ENCODE results near the gene NKAIN2.
"Not testable (repeated sequence)": the region's sequence is repeated elsewhere in the genome, so short reads cannot be mapped to it uniquely, and the experiment has no call there.

NKAIN2 gene

DNA sequence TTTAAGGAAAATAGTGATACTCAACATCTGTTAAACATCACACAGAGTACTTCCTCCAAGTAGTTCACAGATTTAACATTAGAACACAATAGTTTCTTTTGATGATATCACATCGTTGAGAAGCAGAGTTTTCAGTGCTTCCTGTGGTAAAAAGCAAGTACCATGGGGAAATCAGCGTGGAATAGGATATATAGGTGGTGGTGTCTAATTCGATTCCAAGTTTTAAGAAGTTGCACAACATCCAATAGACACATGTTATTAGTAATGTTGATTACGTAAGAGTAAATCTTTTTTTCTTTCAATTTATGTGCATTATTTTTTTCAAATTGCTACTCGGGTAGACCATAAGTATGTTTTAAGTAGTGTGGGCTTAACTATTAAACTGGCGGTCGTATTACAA lies 360.7 kb downstream of the NKAIN2 start:
- no peak for DNase-seq (ENCODE audit: low read depth)
- H3K9ac ChIP-seq (ENCODE audit: low read length) = no peak overlapping the region
- H3K4me3 ChIP-seq (ENCODE audit: low read length) = no peak overlapping the region
- H3K9me3 ChIP-seq (ENCODE audit: control insufficient read depth, low read length) = no peaks in the 10 kb centered on the region
- no peaks in the 10 kb centered on the region for H3K4me1 ChIP-seq (ENCODE audit: control insufficient read depth, insufficient read depth, low read length)
- no peaks in the 10 kb centered on the region for H3K27me3 ChIP-seq (replicated peaks; ENCODE audit: control insufficient read depth, insufficient read depth, low read length)
- H3K36me3 ChIP-seq (ENCODE audit: control insufficient read depth, insufficient read depth, low read length, severe bottlenecking) = no peaks in the 10 kb centered on the region

DNA sequence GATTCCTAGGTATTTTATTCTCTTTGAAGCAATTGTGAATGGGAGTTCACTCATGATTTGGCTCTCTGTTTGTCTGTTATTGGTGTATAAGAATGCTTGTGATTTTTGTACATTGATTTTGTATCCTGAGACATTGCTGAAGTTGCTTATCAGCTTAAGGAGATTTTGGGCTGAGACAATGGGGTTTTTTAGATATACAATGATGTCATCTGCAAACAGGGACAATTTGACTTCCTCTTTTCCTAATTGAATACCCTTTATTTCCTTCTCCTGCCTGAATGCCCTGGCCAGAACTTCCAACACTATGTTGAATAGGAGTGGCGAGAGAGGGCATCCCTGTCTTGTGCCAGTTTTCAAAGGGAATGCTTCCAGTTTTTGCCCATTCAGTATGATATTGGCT lies 363.6 kb downstream of the NKAIN2 start:
- not testable (repeated sequence) for H3K27me3 ChIP-seq (replicated peaks; ENCODE audit: control insufficient read depth, insufficient read depth, low read length); H3K4me1 ChIP-seq (ENCODE audit: control insufficient read depth, insufficient read depth, low read length); H3K9ac ChIP-seq (ENCODE audit: low read length); H3K4me3 ChIP-seq (ENCODE audit: low read length); DNase-seq (ENCODE audit: low read depth); H3K36me3 ChIP-seq (ENCODE audit: control insufficient read depth, insufficient read depth, low read length, severe bottlenecking); H3K9me3 ChIP-seq (ENCODE audit: control insufficient read depth, low read length)

DNA sequence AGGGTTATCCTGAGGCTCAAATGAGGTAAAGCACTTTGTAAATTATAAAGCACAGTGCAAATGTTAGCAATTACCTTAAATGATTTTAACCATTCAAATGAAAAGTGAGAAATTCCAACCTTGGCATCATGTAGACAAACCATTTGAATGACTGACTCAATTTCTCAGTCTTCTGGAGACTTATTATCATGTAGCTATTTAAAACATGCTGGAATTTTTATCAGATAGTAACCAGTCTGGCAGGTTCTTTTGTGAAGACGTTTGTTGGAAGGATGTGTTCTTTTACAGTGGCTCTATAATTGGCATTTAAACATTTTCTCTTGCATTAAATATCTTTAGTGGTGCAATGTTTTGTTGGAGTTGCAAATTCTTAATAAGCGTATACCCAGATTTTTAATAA lies 386.6 kb downstream of the NKAIN2 start:
- H3K4me1 ChIP-seq (ENCODE audit: control insufficient read depth, insufficient read depth, low read length) = no peaks in the 10 kb centered on the region
- no peak overlapping the region for H3K9ac ChIP-seq (ENCODE audit: low read length)
- no peak overlapping the region for H3K4me3 ChIP-seq (ENCODE audit: low read length)
- H3K9me3 ChIP-seq (ENCODE audit: control insufficient read depth, low read length) = no peaks in the 10 kb centered on the region
- H3K36me3 ChIP-seq (ENCODE audit: control insufficient read depth, insufficient read depth, low read length, severe bottlenecking) = no peaks in the 10 kb centered on the region
- DNase-seq (ENCODE audit: low read depth) = no peak
- no peaks in the 10 kb centered on the region for H3K27me3 ChIP-seq (replicated peaks; ENCODE audit: control insufficient read depth, insufficient read depth, low read length)

DNA sequence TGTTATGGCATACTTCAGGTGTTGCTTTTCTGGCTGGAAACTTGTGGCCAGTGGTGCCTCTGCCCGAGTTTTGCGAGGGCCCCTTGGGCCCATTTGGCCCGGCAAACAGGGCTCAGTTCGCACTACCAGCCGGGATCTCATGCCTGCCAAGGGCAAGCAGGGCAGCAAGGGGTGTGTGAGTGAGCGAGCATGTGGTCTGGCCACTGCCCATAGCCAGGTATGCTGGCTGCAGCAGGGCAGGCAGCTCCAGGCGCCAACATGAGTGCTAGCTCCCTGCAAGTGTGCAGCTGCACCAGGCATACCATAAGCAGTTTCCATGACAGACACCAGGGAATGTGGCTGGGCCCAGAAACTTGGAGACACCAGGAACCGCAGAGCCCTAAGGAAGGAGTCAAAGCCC lies 389.5 kb downstream of the NKAIN2 start:
- H3K9me3 ChIP-seq (ENCODE audit: control insufficient read depth, low read length) = no peaks in the 10 kb centered on the region
- DNase-seq (ENCODE audit: low read depth) = no peak
- H3K27me3 ChIP-seq (replicated peaks; ENCODE audit: control insufficient read depth, insufficient read depth, low read length) = no peaks in the 10 kb centered on the region
- H3K4me3 ChIP-seq (ENCODE audit: low read length) = no peak overlapping the region
- H3K36me3 ChIP-seq (ENCODE audit: control insufficient read depth, insufficient read depth, low read length, severe bottlenecking) = no peaks in the 10 kb centered on the region
- H3K9ac ChIP-seq (ENCODE audit: low read length) = no peak overlapping the region
- no peaks in the 10 kb centered on the region for H3K4me1 ChIP-seq (ENCODE audit: control insufficient read depth, insufficient read depth, low read length)

DNA sequence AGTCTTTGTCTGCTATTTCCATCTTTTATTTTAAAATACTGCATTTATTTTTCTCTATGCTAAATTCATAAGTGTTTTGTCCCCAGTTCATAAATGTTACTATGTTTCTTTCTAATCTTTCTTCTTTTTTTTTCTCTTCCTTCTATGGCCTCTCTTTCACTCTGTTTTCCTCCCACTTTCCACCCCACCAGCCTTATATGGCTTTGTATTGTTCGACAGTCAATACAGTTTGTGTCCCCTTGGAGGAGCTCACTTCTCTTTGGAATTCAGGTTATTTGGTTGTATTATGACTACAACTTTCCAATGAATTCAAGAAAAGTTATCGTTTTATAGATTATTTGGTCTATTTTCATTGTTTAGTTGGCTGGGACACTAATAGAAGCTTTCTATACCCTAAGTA lies 393.5 kb downstream of the NKAIN2 start:
- H3K36me3 ChIP-seq (ENCODE audit: control insufficient read depth, insufficient read depth, low read length, severe bottlenecking) = no peaks in the 10 kb centered on the region
- no peaks in the 10 kb centered on the region for H3K9me3 ChIP-seq (ENCODE audit: control insufficient read depth, low read length)
- H3K27me3 ChIP-seq (replicated peaks; ENCODE audit: control insufficient read depth, insufficient read depth, low read length) = no peaks in the 10 kb centered on the region
- H3K9ac ChIP-seq (ENCODE audit: low read length) = no peak overlapping the region
- no peak for DNase-seq (ENCODE audit: low read depth)
- H3K4me3 ChIP-seq (ENCODE audit: low read length) = no peak overlapping the region
- no peaks in the 10 kb centered on the region for H3K4me1 ChIP-seq (ENCODE audit: control insufficient read depth, insufficient read depth, low read length)

DNA sequence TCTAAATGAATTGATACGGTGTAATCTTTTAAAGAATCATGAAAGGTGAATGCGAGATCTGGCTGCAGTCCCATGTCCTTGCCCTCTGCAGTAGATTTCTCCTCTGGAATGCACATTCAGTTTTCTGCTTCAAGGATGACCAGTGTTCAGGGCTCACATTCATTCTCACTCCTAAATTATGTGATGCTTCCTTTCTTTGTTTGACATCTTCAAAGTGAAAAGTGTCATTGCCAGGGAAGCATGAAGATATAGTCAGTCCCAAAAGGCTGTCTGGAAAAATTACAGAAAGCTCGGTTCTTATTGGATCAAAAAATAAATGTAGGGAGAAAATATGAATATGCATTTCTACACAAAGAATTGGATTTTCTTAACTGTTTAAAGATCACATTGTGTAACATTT lies 395.6 kb downstream of the NKAIN2 start:
- no peaks in the 10 kb centered on the region for H3K9me3 ChIP-seq (ENCODE audit: control insufficient read depth, low read length)
- no peak for DNase-seq (ENCODE audit: low read depth)
- H3K36me3 ChIP-seq (ENCODE audit: control insufficient read depth, insufficient read depth, low read length, severe bottlenecking) = no peaks in the 10 kb centered on the region
- peaks cover 4% of the 10 kb centered on the region for H3K4me1 ChIP-seq (ENCODE audit: control insufficient read depth, insufficient read depth, low read length)
- no peak overlapping the region for H3K4me3 ChIP-seq (ENCODE audit: low read length)
- H3K9ac ChIP-seq (ENCODE audit: low read length) = no peak overlapping the region
- H3K27me3 ChIP-seq (replicated peaks; ENCODE audit: control insufficient read depth, insufficient read depth, low read length) = no peaks in the 10 kb centered on the region

DNA sequence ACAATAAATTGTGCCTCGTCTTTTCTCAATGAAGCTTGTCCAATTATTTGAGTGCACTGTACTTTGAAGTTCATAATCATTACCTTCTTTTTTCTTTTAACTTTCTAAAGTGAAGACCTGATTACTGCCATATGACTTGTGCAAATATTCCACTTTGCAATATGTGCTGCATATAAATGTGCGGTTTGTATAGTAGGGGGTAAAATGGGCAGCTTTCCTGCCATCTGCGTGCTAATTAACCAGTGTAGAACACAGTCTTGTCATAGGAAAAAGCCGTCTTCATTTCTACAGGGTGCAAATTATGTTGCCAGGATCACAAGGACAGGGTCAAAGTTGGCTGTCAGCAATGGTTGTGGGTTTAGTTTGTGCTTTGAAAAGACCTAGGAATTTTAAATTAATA lies 397.0 kb downstream of the NKAIN2 start:
- H3K4me3 ChIP-seq (ENCODE audit: low read length) = no peak overlapping the region
- H3K36me3 ChIP-seq (ENCODE audit: control insufficient read depth, insufficient read depth, low read length, severe bottlenecking) = no peaks in the 10 kb centered on the region
- no peaks in the 10 kb centered on the region for H3K9me3 ChIP-seq (ENCODE audit: control insufficient read depth, low read length)
- DNase-seq (ENCODE audit: low read depth) = no peak
- H3K4me1 ChIP-seq (ENCODE audit: control insufficient read depth, insufficient read depth, low read length) = peaks cover 4% of the 10 kb centered on the region
- no peak overlapping the region for H3K9ac ChIP-seq (ENCODE audit: low read length)
- no peaks in the 10 kb centered on the region for H3K27me3 ChIP-seq (replicated peaks; ENCODE audit: control insufficient read depth, insufficient read depth, low read length)

DNA sequence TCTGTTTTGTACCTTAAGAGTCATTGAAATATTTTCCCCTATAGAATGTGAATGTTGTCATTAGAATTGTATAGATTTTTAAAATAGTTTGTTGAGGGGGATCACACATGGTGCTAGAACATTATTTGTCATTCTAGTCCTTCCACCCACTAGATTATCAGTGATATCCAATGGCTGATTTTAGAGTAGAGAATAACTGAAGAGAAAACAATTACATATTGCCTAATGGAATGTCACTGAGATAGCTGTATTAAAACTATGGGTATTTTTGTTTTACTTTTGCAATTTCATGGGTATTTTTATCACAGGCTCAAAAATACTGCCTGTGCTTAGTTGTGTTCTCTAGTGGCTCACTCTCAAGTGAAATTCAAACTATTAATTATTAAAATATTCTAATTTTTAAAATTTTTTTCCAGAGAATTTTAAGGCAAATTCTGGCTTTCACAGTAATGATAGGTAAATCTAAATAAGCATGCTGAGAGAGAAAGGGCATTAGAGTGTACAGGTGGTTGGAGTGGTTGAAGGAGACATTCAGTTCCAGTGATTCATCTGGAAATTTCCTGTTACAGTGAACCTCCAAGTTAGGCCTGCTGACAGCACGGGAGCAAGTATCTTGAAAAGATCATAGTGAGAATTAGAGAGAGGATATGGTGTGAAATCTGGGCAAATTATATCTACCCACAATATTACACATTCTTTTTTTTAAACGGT lies 399.6 kb downstream of the NKAIN2 start:
- DNase-seq (ENCODE audit: low read depth) = no peak
- H3K27me3 ChIP-seq (replicated peaks; ENCODE audit: control insufficient read depth, insufficient read depth, low read length) = no peaks in the 10 kb centered on the region
- no peaks in the 10 kb centered on the region for H3K36me3 ChIP-seq (ENCODE audit: control insufficient read depth, insufficient read depth, low read length, severe bottlenecking)
- H3K9ac ChIP-seq (ENCODE audit: low read length) = no peak overlapping the region
- H3K4me1 ChIP-seq (ENCODE audit: control insufficient read depth, insufficient read depth, low read length) = peaks cover 4% of the 10 kb centered on the region
- no peak overlapping the region for H3K4me3 ChIP-seq (ENCODE audit: low read length)
- no peaks in the 10 kb centered on the region for H3K9me3 ChIP-seq (ENCODE audit: control insufficient read depth, low read length)

DNA sequence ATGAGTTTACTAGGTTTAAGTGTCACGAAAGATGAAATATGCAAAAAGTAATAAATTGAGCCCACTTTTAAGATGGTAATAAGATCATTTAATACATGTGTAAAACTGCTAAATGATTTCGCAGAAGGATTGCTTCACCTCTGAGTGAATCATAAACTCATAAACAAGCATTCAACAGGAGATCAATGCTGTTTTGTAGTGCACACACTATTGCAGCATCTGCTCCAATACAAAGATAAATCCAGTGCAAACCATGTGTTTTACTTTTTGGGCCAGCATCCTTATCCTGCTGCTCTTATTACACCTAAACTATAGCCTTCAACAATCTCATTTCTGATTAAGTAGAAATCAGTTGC lies 400.1 kb downstream of the NKAIN2 start:
- Histone ChIP-seq H3K4me1 (ENCODE audit: control insufficient read depth, insufficient read depth, low read length) (peaks cover 4% of the 10 kb centered on the region), H3K9ac (ENCODE audit: low read length) (no peak overlapping the region), H3K36me3 (ENCODE audit: control insufficient read depth, insufficient read depth, low read length, severe bottlenecking) (no peaks in the 10 kb centered on the region), H3K4me3 (ENCODE audit: low read length) (no peak overlapping the region), H3K9me3 (ENCODE audit: control insufficient read depth, low read length) (no peaks in the 10 kb centered on the region), H3K27me3 (replicated peaks; ENCODE audit: control insufficient read depth, insufficient read depth, low read length) (no peaks in the 10 kb centered on the region)
- DNase-seq (ENCODE audit: low read depth) = no peak

DNA sequence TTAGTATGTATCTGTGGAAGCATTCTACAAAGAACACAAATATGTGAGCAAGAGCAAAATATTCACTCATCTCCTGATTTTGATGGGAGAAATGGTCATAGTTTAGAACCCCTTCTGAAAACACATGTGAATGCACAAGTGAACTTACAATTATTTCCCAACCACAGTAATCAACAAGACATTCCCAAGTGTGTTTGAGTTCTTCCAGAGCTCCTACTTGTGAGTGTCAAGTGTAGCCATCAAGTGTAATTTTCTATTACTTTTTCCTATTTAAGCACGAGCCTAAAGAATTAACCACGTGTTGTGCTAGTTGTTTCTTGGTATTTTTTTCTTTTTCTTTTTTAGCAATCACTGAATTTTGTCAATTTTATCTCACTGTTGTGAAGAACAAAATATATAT lies 402.3 kb downstream of the NKAIN2 start:
- Histone ChIP-seq H3K36me3 (ENCODE audit: control insufficient read depth, insufficient read depth, low read length, severe bottlenecking) (no peaks in the 10 kb centered on the region), H3K4me3 (ENCODE audit: low read length) (no peak overlapping the region), H3K9ac (ENCODE audit: low read length) (no peak overlapping the region), H3K27me3 (replicated peaks; ENCODE audit: control insufficient read depth, insufficient read depth, low read length) (no peaks in the 10 kb centered on the region), H3K4me1 (ENCODE audit: control insufficient read depth, insufficient read depth, low read length) (peaks cover 4% of the 10 kb centered on the region), H3K9me3 (ENCODE audit: control insufficient read depth, low read length) (no peaks in the 10 kb centered on the region)
- no peak for DNase-seq (ENCODE audit: low read depth)

DNA sequence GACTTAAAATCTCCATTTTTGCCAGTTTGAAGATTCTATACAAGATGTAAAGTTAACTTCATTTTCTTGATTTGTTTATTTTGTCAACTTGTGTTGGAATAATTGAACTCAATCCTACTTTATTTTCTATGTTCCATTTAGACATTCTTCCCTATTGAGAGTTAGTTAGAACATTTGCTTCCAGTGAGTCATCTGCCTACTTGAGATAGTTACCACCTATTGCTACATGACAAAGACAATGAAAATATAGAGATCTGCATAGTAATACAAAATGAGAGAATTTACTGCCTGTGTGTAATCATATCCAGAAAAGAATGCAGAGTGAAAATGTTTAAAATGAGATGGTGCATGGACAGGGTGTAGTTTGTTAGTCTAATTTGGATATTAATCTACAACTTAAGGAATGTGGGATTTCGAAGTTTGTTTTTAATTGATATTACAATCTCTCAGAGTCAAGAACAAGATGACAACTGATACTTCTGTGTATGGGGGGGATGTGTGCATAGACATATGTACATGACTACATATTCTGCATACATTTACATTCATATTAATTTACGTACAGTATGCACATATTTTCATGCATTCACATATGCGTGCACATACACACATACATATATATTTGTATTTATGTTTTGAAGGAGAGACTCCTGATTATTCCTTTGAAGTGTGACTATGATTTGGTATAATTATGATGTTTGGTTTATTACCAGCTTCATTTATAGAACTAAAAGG lies 420.1 kb downstream of the NKAIN2 start:
- no peaks in the 10 kb centered on the region for H3K9me3 ChIP-seq (ENCODE audit: control insufficient read depth, low read length)
- DNase-seq (ENCODE audit: low read depth) = peak; percentile 4
- H3K36me3 ChIP-seq (ENCODE audit: control insufficient read depth, insufficient read depth, low read length, severe bottlenecking) = no peaks in the 10 kb centered on the region
- H3K9ac ChIP-seq (ENCODE audit: low read length) = peak overlapping the region; percentile 68
- peak overlapping the region; percentile 24 for H3K4me3 ChIP-seq (ENCODE audit: low read length)
- H3K4me1 ChIP-seq (ENCODE audit: control insufficient read depth, insufficient read depth, low read length) = peaks cover 12% of the 10 kb centered on the region
- no peaks in the 10 kb centered on the region for H3K27me3 ChIP-seq (replicated peaks; ENCODE audit: control insufficient read depth, insufficient read depth, low read length)

DNA sequence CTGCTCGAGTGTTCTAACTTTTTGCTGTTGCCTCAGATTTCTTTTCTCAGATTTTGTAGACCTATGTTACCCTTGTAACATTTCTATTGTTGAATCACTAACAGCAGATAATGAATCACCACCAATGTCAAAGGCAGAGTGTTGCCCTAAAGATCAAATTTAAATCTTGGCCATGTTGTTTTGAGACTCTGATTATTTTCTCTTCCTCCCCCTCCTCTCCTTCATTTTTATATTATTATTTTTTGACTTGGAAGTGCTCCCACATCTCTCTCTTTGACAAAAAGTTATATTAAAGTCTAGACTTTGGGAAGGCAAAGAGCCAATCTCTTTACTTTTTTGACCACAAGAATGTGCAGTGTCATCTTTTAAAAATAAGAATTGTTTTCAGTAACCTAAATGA lies 422.7 kb downstream of the NKAIN2 start:
- Histone ChIP-seq H3K4me1 (ENCODE audit: control insufficient read depth, insufficient read depth, low read length) (peaks cover 12% of the 10 kb centered on the region), H3K36me3 (ENCODE audit: control insufficient read depth, insufficient read depth, low read length, severe bottlenecking) (no peaks in the 10 kb centered on the region), H3K27me3 (replicated peaks; ENCODE audit: control insufficient read depth, insufficient read depth, low read length) (no peaks in the 10 kb centered on the region), H3K4me3 (ENCODE audit: low read length) (no peak overlapping the region), H3K9ac (ENCODE audit: low read length) (peak overlapping the region; percentile 50), H3K9me3 (ENCODE audit: control insufficient read depth, low read length) (peaks cover 5% of the 10 kb centered on the region)
- no peak for DNase-seq (ENCODE audit: low read depth)
